M059J (cell line): Measurements from ENCODE around the gene NLRC5. TPM values are rescaled to one million over a fixed set of nuclear protein-coding genes. Genes with fewer than 3 reads are reported as not detected.
"Not testable (repeated sequence)": the region's sequence is repeated elsewhere in the genome, so short reads cannot be mapped to it uniquely, and the experiment has no call there.

ENCODE experiments used
- DNase-seq: peaks from one replicate; pipeline ENCODE4 v3.0.0-alpha.2; 2012; ENCODE audit warnings: low read depth
- total RNA-seq: library from RNA; depleted of rRNA; stranded (reverse); fragments of >200 nt; shearing (Covaris generic); gene quantifications from 2 replicates; pipeline ENCODE4 v1.2.3, GENCODE V29; 2014

NLRC5 gene
- total RNA-seq, 1 experiment from 2014 or later: 31.1 TPM

DNA sequence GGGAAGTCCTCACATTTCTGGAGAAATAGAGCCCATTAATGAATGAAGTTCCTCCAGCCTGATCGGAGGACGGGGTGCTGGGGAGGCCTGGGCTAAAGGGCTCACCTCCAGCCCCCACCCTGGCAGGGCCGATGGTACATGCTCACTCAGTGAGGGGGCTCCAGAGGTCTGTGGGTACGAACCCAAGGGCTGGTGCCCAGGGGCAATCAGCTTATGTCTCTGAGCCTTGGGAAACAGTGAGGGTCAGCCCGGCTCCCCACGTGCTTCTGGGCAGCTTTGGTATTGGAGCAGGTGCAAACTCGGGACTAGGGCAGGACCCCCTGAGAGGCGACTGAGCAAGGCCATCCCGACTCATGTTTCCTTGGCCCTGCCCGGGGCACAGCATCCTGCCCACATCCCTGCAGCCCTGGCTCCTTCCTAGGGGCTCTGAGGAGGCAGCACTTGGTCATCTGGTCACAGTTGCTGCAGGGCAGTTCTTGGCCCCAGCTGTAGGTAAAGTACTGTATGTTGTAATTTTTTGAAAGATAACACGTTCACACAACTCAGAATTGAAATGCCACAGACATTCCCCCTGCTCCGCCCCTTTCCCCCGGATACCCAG, 28.6 kb upstream of the NLRC5 start:
- DNase-seq: peak; percentile 39

DNA sequence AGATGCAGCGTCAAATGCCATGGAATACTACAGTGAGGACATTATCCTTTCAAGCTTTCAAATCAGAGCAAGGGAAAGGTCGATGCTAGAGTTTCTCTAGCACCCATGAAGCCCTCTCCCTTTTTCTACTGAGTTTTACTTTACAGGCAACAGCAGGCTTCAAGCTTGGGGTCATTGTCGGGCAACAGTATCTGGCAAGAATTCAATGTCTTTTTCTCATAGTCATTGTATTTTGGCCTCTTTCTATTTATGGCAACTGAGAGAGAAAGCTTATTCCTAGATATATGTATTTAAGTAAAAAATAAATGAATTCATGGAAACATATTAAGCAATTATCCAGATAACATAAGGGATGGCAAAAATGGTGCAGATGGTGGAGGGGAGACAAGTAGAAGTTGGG, 28.0 kb upstream of the NLRC5 start:
- DNase-seq: no peak

DNA sequence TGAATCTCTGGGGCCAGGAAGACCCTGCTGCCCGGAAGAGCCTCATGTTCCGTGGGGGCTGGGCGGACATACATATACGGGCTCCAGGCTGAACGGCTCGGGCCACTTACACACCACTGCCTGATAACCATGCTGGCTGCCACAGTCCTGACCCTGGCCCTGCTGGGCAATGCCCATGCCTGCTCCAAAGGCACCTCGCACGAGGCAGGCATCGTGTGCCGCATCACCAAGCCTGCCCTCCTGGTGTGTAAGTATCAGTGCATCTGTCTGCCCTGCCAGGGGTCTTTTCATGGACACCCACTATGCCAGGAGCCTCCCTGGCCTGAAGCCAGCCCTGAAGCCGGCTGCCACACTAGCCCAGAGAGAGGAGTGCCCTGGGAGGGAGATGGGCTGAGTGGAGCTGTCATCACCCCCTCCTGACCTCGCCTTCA, 27.5 kb upstream of the NLRC5 start, which contains the start of gene CETP:
Gene CETP (plus strand): TSS at position 100 of the 431 bp plus-strand sequence. CDS start 30 bp downstream, at position 130.
- no peak for DNase-seq

DNA sequence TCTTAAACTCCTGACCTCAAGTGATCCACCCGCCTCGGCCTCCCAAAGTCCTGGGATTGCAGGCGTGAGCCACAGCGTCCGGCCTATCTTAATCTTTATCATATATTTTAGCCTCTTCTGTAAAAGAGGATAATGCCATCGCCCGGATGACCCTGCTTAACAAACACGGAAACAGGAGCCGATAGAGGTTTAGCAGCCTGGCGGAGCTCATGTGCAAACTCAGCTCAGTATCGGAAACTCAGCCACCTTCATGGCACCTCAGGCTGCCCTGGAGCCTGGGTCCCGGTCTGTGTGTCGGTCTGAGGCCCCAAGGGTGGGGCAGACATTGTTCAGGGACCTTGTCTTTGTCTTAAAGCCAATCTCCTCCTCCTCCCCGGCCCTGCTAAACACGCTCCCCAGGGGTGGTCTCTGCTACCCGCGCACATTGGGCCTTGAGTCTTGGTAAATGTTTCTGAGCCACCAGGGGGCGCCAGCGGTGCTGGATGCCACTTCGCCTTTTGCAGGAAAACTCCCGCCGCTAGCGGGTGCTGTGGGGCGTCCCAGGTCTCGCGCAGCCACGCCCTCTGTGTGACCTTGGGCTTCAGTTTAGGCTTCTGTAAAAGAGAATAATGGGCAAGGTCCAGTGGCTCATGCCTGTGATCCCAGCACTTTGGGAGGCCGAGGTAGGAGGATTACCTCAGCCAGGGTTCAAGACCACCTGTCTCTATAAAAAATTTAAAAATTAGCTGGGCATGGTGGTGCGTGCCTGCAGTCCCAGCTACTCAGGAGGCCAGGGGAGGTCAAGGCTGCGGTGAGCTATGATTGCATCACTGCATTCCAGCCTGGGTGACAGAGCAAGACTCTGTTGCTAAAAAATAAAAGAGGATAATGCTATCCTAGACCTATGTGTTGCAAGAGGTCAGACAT, 24.9 kb upstream of the NLRC5 start:
- peak; percentile 89 for DNase-seq

DNA sequence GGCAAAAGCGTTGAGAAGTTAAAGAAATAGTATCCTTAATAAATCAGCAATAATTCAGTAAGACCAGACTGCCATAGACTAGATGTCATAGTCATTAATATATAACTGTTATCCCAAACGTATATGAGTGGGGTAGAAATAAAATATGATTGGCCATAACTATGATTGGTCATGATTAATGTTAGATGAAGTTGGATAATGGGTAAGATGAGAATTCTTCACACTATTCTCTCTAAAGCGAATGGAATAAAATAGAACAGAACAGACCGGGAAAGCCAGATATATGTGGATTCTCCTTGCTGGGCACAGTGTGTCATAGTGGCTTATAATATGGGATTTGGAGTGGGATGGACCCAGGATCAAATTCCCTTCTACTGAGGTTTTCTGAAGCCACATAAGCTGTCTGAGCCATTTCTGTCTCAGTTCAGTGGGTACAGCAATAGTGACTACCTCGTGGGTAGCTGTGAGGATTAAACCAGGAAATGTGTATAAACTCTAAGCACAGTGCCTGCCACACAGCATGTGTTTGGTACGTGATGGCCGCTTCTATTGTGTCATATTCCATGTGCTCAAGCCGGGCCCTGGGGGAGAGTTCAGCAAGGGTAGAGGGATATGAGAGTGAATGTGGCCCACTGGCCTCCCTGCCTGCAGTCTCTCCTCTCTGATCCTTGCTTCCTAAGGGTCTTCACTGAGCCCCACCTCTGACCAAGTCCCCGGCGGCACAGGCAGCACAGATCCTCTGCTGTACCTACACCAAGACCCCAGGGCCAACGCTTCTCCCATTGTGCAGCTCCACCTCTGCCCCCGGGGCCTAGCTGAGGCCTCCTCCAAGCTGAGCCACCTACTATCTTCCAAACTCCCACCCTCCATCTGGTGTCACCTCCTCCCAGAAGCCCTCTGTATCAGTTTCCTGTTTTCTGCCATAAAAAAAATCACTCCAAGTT, 23.9 kb upstream of the NLRC5 start:
- peak; percentile 47 for DNase-seq

DNA sequence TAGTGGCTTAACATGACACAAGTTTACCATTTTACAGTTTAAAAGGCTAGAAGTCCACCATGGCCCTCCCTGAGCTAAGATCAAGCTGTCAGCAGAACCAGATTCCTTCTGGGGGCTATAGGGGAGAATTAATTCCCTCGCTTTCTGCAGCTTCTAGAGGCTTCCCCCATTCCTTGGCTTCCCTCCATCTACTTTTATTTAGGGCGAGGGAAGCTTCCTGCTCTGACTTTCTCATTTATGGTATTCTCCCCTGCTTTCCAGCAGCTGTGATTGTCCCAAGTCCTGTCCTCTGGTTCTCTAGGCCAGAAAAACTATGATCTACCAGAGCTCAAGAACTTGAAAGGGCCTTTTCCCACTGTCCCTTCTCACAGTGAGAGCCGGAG, 23.3 kb upstream of the NLRC5 start:
- DNase-seq: no peak

DNA sequence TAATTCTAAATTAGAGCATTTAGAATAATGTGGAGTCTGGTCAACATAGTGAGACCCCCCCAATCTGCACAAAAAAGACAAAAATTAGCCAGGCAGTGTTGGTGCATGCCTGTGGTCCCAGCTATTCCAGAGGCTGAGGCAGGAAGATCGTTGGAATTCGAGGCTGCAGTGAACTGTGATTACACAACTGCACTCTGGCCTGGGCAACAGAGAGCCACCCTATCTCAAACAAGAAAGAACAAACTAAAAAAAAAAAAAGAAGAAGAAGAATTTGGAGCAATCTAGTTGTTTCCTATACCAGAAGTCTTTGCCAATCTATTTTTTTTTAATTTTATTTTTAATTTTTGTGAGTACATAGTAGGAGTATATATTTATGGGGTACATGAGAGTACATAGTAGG, 21.6 kb upstream of the NLRC5 start:
- DNase-seq: no peak

DNA sequence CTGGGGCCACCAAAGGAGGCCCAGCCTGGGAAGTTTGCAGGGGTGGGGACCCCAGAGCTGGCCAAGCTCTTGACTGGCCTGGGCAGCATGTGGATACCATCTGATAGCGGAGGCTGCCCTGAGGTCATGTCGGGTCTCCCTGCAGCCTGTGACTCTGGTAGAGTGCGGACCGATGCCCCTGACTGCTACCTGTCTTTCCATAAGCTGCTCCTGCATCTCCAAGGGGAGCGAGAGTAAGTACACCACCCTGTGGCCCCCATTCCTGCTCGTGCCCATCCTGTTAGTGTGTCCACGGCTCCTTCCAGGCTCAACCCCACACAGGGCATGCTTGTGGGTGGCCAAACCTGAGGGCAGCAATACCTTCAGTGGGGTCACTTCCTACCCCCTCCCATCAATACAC, 19.6 kb upstream of the NLRC5 start:
- DNase-seq: no peak

DNA sequence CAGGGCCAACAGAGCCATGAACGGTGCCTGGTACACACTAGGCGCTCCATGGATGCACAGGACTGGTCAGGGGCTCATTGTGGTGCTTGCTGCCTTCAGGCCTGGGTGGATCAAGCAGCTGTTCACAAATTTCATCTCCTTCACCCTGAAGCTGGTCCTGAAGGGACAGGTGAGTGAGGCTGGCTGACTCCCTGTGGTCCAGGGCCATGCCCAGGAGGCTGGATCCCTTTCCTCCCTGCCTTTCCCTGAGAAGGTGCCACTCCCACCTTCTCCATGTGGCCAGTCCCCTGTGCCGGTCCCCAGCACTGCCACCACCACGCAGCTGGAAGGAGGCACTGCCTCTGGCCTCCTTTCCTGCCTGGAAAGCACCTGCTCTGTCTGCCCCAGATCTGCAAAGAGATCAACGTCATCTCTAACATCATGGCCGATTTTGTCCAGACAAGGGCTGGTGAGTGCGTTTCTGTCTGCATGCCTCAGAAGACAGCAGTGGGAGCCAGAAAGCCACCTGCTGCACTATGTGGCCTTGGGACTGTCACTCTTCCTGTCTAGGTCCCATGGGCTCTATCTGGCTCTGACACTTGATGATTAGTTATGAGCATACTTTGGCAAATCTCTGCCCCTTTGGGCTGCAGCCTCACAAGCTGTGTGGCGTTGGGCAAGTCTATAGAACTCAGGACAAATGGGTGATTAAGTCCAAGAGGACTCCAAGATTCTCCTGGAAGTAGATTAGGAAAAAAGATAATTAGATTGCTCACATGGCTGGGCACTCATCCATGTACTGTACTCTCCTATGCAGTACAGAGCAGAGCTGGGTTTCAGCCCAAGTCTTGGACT, 18.2 kb upstream of the NLRC5 start:
- DNase-seq: peak; percentile 50

DNA sequence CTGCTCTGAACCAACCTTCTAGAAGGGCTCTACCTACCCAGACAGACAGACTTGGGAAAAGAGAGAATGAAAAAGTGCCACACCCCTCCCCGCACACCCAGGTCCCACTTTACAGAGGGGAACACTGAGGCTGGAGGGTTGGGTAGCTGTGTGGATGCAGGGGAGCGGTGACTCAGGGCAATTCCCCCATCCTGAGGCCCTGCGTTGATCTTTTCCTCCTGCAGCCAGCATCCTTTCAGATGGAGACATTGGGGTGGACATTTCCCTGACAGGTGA, 17.7 kb upstream of the NLRC5 start:
- no peak for DNase-seq

DNA sequence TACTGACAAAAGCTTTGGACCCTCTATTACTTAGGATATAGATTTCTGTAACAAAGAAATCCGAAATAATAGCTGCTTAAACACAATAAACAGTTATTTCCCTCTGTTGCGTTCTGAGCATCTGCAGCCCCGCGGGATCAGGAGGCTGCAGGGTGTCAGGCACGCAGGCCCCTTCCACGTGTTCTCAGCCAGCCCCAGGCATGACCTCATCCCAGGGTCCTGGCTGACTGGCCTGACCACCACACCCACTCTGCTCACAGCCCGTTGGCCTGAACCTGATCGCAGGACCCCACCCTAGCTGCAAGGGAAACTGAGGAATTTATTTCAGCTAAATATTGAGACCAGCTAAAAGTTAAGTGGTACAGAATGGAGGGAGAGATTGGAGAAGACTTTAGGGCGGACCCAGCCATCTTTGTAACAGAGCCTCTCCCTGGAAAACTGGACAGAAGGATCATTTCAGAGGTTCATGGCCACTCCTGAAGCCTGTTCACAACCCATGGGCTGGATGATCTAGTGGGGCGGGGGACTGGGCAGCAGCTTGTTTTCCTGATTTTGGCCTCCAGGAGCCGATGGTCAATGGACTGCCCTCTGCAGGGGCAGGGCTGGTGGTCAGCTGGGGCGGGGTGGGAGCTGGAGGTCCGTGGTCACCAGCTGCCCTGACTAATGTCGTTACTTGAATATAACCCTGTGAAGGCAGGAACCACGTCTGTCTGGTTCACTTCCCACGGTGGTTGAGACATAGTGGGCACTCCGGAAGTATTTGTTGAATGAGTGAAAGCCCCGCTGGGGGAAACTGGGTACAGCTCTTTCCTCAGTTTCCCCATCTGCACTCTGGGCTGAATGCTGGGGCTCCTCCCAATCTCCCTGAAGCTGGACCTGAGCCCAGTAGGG, 16.7 kb upstream of the NLRC5 start:
- DNase-seq: no peak

DNA sequence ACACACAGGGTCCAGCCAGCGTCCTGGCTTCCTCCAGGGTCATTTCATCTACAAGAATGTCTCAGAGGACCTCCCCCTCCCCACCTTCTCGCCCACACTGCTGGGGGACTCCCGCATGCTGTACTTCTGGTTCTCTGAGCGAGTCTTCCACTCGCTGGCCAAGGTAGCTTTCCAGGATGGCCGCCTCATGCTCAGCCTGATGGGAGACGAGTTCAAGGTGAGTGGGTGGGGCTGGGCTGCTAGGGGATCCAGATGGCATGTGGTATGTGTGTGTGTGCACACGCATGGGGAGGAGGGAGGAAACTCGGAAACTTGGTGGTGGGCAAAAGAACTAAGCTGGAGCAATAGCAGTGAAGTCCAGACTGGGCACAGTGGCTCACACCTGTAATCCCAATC, 16.1 kb upstream of the NLRC5 start:
- DNase-seq: no peak

DNA sequence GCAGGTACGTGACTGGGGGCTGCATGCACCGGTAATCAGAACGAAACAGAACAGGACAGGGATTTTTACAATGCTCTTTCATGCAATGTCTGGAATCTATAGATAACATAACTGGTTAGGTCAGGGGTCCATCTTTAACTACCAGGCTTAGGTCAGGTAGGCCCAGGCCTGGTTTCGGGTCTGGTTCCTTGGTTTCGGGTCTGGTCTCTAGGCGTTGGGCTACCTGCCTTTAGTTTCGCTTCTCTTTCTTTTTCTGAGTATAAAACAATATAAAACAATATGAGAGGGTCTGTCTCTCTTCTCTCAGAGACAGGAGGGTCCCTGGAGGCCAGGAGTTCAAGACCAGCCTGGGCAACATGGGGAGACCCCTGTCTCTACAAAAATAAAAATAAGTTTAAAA, 15.5 kb upstream of the NLRC5 start:
- DNase-seq: not testable (repeated sequence)

DNA sequence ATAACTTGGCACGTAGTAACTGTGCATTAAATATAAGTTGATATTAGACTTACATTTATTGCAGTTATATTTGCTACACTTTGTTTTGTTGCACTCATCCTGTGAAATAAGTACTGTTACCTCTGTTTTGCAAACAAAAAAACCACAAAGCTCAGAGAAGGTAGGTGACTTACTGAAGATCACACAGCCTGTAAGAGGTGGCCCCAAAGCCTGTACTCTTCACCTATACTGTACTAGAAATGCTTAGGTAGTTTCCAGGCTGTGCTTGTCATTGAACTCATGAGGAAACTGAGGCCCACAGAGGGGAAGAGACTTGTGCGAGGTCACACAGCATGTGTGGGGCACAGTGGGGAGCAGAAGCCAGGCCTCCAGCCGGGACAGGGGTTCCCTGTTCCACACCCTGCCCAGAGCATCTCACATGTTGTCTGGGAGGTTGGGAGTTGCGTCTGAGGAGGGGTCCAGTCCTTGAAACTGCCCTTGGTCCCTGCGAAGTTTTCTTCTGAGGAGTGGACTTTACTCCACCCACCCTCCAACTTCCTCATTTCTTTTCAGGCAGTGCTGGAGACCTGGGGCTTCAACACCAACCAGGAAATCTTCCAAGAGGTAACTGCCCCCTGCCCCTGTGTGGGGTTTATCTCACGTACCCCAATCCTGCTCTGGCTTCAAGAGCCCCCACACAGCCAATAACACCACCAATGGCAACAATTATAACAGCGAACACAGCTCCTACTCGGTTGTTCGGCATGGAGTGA, 14.6 kb upstream of the NLRC5 start:
- DNase-seq: no peak

DNA sequence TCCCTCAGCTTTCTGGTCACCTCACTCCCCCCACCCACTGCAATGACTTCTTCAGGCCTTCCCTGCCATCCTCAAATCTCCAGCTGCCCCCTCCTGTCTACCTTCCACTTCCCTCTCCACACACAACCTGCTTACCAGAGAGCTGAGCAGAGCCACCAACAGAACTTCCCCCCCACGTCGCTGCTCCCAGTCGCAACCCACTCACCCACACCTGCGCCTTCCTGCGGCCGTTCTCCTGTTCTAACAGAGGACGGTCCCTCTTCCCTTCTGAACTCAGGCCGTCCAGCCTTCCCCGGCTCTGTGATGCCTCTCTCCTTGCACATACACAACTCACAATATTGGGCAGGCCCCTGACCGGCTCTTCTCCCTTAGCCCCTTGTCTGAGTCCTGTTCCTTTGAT, 13.6 kb upstream of the NLRC5 start:
- DNase-seq: no peak

DNA sequence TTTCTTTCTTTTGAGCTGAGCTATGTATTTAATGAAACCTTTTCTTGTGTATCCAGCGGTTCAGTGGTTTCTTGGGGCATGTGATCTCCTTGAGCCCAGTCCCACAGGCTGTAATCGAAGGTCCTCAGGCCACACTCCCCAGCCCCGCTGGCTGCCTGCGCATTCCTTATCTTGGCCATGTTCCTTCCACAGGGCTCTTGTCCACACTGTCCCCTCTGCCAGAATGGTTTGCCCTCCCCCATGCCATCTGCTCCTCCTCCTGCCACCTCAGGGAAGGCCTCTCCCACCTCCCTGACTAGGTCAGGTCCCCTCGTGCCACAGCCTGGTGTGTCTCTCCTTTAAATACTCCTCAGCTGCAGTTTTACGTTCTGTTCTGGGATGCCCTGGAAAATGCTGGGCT, 12.1 kb upstream of the NLRC5 start:
- no peak for DNase-seq

DNA sequence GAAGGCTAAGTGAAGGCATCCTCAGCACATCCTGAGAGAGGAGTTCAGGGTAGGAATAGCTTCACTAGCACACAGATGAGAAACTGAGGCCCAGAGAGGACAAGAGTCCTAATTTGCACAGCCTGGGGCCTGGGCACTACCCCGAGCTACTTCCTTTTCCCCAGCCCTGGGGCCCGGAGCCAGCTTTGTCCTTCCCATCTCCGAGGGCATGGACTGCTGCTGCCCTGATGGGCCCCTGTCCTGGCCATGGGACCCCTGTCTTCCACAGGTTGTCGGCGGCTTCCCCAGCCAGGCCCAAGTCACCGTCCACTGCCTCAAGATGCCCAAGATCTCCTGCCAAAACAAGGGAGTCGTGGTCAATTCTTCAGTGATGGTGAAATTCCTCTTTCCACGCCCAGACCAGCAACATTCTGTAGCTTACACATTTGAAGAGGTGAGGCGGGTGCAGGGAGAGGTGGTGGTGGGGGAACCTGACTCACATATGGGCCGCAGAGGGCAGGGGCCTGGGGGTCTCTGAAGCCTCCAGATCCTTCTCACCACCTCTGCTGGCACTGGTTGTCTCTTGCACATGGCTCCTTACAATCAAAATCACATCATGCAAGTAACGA, 11.4 kb upstream of the NLRC5 start:
- DNase-seq: no peak

DNA sequence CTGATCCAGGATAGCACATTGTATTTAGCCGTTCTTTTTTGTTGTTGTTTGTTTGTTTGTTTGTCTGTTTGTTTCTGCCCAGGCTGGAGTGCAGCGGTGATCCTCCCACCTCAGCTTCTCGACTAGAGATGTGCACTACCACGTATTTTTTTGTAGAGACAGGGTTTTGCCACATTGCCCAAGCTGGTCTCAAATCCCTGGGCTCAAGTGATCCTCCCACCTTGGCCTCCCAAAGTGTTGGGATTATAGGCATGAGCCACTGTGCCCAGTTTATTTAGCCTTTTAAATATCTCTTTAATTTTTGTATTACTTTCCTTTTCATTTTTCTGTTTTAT, 9.2 kb upstream of the NLRC5 start:
- DNase-seq: no peak
